ENCODE measurements around the gene PADI4. TPM values are rescaled to one million over a fixed set of nuclear protein-coding genes. Genes with fewer than 3 reads are reported as not detected.

Gene PADI4
- polyA plus RNA-seq, 1 experiment: not detected

DNA sequence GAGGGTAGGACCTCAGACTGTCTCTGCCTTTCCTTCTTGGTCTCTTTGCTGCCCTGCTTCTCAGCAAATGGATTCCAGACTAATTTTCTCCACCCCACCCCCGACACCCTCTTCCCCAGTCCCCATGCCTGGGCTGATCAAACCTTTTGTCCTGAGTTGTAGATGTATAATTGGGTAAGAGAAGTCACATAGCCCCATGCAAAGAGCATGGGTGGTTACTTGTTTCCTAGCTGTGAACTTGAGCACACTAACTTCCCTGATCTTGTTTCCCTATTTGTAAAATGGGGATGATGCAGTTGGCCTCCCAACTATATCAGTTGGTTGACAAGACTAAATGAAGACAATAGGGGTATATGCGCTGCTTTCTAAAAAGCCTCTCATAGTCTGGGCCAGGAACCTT, 73.2 kb downstream of the PADI4 start:
- TF ChIP-seq, protein P1, sequence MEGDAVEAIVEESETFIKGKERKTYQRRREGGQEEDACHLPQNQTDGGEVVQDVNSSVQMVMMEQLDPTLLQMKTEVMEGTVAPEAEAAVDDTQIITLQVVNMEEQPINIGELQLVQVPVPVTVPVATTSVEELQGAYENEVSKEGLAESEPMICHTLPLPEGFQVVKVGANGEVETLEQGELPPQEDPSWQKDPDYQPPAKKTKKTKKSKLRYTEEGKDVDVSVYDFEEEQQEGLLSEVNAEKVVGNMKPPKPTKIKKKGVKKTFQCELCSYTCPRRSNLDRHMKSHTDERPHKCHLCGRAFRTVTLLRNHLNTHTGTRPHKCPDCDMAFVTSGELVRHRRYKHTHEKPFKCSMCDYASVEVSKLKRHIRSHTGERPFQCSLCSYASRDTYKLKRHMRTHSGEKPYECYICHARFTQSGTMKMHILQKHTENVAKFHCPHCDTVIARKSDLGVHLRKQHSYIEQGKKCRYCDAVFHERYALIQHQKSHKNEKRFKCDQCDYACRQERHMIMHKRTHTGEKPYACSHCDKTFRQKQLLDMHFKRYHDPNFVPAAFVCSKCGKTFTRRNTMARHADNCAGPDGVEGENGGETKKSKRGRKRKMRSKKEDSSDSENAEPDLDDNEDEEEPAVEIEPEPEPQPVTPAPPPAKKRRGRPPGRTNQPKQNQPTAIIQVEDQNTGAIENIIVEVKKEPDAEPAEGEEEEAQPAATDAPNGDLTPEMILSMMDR (IDR thresholded peaks at IDR 0.05; ENCODE audit: low read depth, low read length): no peak
- DNase-seq (ENCODE audit: low read depth, low spot score): no peak
- POLR2A ChIA-PET: no interaction called here
- Histone ChIP-seq H3K4me3 (ENCODE audit: low read depth, low read length) (no peak overlapping the region), H3K27ac (ENCODE audit: low read depth, low read length) (no peak overlapping the region), H3K27me3 (ENCODE audit: control insufficient read depth, insufficient read depth, low read length) (peaks cover 51% of the 10 kb centered on the region), H3K9me3 (ENCODE audit: control insufficient read depth, insufficient read depth, low read length) (no peaks in the 10 kb centered on the region)
- CTCF ChIA-PET: no interaction called here

DNA sequence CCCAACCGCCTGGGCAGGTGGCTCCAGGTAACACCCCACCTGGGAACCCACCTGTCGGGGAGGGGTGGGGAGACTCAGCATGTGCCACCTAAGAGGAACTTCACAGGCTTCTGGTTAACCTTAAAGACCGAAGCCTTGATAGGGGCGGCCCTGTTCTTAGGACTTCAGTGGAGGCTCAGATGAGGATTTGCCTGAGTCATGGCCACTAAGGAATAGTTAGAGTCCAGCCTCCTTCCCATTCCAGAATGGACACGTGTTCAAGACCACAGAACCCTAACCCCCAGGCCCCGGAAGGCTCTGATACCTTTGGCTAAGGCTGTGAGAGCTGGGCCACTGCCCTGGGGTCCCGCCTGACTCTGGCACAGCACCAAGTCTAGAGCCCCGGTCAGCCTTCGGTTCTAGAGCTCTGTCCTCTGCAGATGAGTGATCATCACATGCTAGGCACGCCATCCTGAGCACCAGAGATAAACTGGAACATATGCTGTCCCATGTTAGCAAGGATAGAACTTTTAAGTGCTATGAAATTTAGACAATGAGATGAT, 84.3 kb downstream of the PADI4 start:
- no peak overlapping the region for H3K4me3 ChIP-seq (ENCODE audit: low read depth, low read length)
- DNase-seq (ENCODE audit: low read depth, low spot score): no peak
- no peaks in the 10 kb centered on the region for H3K9me3 ChIP-seq (ENCODE audit: control insufficient read depth, insufficient read depth, low read length)
- H3K27me3 ChIP-seq (ENCODE audit: control insufficient read depth, insufficient read depth, low read length): peaks cover 38% of the 10 kb centered on the region
- POLR2A ChIA-PET: no interaction called here
- TF ChIP-seq, protein P1 (IDR thresholded peaks at IDR 0.05; ENCODE audit: low read depth, low read length): no peak
- CTCF ChIA-PET: interaction anchor here (0.6 kb wide), 1 partner anchor 85 kb away, joined by 3 read pairs; no protein-coding TSS in a partner anchor
- no peak overlapping the region for H3K27ac ChIP-seq (ENCODE audit: low read depth, low read length)

DNA sequence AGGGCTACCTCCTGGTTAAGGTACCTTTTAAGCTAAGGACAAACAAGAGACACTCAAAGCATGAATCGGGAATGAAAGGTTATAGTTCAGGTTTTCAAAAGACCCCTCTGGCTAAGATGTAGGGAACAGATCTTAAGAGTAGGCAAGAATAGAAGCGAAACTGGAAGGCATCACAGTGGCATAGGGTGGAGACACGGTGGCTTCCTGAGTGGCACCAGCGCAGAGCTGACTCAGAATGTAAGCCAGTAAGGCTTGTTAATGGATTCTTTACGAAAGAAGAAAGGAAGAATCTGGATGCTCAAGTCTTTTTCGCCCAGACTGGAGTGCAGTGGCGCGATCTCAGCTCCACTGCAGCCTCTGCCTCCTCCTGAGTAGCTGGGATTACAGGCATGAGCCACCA, 85.2 kb downstream of the PADI4 start:
- CTCF ChIA-PET: interaction anchor here (0.6 to 0.7 kb wide), 2 partner anchors 26 to 84 kb away, joined by 3 read pairs; no protein-coding TSS in a partner anchor
- POLR2A ChIA-PET: no interaction called here
- Histone ChIP-seq H3K27me3 (ENCODE audit: control insufficient read depth, insufficient read depth, low read length) (peaks cover 34% of the 10 kb centered on the region), H3K4me3 (ENCODE audit: low read depth, low read length) (no peak overlapping the region), H3K27ac (ENCODE audit: low read depth, low read length) (no peak overlapping the region), H3K9me3 (ENCODE audit: control insufficient read depth, insufficient read depth, low read length) (no peaks in the 10 kb centered on the region)
- TF ChIP-seq, protein P1 (IDR thresholded peaks at IDR 0.05; ENCODE audit: low read depth, low read length): no peak
- no peak for DNase-seq (ENCODE audit: low read depth, low spot score)

DNA sequence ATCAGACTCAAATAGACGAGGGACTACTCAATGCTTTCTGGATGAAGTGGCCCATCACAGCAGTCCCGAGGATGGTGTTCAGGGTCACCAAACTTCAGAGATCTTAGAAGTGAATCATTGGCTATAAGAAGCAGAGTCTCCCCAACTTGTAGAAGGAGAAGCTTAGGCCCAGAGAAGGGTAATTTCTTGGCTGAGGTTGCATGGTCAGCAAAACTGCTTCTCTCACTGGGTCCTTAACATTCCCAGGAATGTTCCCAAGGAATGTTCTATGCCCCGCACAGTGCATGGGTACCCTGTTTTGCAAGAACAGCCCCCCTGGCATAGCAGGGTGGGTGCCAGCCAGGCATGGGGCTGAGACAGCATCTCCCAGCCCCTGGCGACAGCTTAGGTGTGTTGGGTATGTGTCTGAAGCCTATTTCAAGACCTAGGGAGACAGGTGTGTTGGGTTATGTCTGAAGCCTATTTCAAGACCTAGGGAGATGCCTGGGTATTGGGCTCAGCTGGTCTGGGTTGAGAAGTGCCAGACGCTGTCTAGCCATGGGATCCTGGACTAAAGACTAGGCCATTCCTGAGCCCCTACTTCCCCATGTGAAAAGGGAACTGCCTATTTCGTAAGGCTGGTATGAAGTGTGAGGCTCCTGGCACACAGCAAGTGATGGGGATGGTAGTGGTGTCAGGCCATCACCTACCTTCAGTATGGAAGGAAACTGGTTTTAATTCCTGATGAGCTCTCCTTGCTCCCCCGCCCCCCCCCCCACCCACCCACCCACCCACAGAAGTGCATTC, 90.1 kb downstream of the PADI4 start:
- no peaks in the 10 kb centered on the region for H3K9me3 ChIP-seq (ENCODE audit: control insufficient read depth, insufficient read depth, low read length)
- peaks cover 18% of the 10 kb centered on the region for H3K27me3 ChIP-seq (ENCODE audit: control insufficient read depth, insufficient read depth, low read length)
- ChIA-PET CTCF (interaction anchor here (0.6 to 1.4 kb wide), 3 partner anchors 21 to 79 kb away, joined by 3 read pairs; partner anchors contain the start of gene RCC2), POLR2A (no interaction called here)
- no peak for DNase-seq (ENCODE audit: low read depth, low spot score)
- H3K27ac ChIP-seq (ENCODE audit: low read depth, low read length): no peak overlapping the region
- TF ChIP-seq, protein P1 (IDR thresholded peaks at IDR 0.05; ENCODE audit: low read depth, low read length): no peak
- no peak overlapping the region for H3K4me3 ChIP-seq (ENCODE audit: low read depth, low read length)

DNA sequence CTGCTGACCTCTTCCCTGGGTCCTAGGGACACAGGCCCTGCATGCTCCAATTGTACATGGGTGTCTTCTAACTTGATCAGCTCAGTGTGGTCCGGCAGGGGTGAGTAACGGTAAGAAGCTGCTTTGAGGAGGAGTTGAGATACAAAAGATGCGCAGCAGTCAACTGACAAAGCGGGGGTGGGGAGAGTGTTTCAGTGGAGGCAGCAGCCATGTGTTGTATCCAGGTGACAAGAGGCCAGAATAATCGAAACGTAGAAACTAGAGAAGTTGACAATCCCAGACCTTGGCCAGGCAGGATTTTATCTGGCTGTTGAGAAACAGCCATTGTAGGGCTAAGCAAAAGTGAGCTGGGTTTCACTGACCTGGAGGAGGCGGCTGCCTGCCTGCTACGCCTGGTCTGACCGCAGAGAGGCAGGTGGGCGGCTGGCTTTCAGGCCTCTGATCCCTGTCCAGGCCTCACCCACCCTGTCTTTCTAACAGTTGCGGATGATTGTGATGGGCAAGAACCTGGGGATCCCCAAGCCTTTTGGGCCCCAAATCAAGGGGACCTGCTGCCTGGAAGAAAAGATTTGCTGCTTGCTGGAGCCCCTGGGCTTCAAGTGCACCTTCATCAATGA, 92.8 kb downstream of the PADI4 start:
- no peak for DNase-seq (ENCODE audit: low read depth, low spot score)
- no peaks in the 10 kb centered on the region for H3K9me3 ChIP-seq (ENCODE audit: control insufficient read depth, insufficient read depth, low read length)
- CTCF ChIA-PET: interaction anchor here (1.6 kb wide), 1 partner anchor 18 kb away, joined by 5 read pairs; no protein-coding TSS in a partner anchor
- POLR2A ChIA-PET: no interaction called here
- TF ChIP-seq, protein P1 (IDR thresholded peaks at IDR 0.05; ENCODE audit: low read depth, low read length): no peak
- no peak overlapping the region for H3K4me3 ChIP-seq (ENCODE audit: low read depth, low read length)
- H3K27me3 ChIP-seq (ENCODE audit: control insufficient read depth, insufficient read depth, low read length): peaks cover 6% of the 10 kb centered on the region
- H3K27ac ChIP-seq (ENCODE audit: low read depth, low read length): no peak overlapping the region
